ENCODE results near the gene GMEB2.
"Not testable (repeated sequence)": the region's sequence is repeated elsewhere in the genome, so short reads cannot be mapped to it uniquely, and the experiment has no call there.

GMEB2 gene

DNA sequence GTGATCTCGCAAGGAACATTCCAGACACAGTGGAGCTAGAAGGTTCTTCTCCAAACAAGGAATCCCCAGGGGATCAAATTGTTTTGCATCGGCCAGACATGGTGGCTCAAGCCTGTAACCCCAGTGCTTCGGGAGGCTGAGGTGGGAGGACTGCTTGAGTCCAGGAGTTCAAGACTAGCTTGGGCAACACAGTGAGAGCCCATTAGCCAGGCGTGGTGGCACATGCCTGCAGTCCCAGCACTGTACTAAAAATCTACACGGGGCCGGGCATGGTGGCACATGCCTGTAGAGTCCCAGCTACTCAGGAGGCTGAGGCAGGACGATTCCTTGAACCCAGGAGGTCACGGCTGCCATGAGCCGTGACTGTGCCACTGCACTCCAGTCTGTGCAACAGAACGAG is 15.3 kb downstream of the GMEB2 start:
- DNase-seq = no peak

DNA sequence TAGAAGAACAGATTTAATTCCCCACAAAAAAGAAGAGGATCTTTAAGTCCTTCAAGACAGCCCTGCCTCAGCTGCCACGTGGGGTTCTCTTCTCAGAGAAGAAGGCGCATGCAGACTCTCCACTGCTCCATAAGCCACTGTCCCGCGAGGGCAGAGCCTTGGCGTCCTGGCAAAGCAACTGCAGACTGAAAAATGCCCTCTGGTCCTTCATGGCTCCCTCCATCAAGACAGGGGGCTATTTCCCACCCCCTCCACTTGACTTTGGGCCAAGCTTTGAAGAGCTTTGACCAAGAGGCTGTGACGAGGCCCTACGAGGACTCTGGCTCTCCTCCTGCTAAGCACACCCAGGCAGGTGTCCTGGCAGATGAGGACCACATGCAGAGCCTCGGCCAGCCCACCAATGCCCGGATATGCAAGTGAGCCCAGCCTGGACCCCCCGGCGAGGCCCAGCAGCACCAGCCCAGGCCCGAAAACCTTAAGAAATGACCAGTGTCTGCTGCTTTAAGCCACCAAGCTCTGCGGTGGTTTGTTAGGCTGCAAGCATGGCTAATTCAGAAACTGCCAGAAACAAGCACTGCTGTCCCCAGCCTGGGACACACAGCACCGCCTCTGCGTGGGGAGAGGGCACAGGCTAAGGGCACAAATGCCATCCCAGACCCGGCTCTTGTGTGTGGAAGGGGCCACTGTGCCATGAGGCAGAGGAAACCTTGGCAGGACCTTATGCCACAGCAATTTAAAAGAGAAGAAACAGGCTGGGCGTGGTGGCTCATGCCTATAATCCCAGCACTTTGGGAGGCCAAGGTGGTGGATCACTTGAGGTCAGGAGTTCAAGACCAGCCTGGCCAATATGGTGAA is 16.1 kb downstream of the GMEB2 start:
- peak; percentile 54 for DNase-seq

DNA sequence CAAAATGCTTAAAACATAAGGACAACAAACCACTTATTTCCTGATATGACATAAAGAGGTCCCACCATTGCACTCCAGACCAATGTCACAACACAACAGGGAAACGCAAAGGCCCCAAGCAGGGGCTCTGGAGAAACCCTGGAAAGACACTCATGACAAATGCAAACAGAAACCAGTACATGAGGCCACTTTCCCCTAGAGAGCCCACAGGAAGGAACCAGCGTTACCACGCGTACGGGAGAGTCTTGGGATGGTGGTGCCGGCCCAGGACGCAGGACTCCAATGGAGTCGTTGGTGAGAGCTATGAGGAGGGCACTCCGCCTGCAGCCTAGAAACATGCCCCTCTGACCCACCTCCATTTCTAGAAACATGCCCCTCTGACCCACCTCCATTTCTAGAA is 20.2 kb downstream of the GMEB2 start:
- DNase-seq = no peak

DNA sequence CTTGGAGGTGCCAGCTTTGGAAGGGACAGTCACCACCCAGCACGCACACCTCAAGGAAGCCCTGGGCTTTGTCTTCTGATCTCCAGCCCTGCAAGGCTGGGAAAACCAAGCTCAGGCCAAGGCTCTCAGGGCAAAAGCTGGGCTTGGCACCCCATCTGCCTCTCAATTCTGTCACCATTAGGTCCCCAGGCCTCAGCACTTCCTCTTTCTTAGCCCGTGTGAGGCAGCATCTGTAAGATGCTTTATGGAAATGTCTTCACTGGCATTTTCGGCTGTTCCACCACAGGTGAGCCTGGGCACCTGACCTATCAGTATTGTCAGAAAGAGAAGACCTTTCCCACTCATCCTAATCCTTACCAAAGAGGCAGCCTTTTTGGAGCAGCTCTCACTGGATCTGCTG is 24.6 kb downstream of the GMEB2 start:
- no peak for DNase-seq

DNA sequence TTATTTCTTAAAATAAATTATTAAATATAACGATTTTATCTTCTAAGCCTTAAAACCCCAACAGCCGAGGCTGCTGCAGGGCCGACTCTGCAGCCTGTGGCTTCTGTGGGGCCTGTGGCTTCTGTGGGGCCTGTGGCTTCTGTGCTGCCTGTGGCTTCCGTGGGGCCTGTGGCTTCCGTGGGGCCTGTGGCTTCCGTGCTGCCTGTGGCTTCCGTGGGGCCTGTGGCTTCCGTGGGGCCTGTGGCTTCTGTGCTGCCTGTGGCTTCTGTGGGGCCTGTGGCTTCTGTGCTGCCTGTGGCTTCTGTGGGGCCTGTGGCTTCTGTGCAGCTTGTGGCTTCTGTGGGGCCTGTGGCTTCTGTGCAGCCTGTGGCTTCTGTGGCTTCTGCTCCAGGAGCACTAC is 25.2 kb downstream of the GMEB2 start:
- not testable (repeated sequence) for DNase-seq

DNA sequence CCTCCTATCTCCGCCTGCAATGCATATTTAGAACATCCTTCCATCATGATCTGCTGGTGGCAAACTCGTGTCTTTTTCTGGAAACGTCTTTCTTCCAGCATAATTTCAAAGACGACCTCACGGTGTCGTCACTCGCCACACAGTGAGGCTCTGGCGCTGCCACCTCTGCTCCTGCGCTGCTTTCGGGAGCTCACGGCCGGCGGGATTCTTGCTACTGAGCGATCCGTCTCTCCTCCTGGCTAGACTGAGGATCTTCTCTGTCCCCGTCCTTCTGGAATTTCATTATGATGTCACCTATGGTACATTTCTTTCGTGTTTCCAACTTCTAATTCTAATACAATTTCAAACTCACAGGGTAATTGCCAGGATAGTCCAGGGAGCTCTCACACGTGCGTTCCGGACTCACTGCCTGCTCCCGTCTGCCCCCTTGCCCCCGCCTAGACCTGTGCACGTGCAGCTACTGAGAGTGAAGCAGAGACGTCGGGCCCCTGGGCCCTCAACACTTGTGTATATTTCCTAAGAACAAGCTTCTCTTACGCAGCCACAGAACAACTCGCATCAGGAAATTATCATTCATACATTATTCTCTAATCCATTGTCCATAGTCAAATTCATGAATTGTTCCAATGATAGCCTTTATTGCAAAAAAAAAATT is 27.4 kb downstream of the GMEB2 start:
- no peak for DNase-seq

DNA sequence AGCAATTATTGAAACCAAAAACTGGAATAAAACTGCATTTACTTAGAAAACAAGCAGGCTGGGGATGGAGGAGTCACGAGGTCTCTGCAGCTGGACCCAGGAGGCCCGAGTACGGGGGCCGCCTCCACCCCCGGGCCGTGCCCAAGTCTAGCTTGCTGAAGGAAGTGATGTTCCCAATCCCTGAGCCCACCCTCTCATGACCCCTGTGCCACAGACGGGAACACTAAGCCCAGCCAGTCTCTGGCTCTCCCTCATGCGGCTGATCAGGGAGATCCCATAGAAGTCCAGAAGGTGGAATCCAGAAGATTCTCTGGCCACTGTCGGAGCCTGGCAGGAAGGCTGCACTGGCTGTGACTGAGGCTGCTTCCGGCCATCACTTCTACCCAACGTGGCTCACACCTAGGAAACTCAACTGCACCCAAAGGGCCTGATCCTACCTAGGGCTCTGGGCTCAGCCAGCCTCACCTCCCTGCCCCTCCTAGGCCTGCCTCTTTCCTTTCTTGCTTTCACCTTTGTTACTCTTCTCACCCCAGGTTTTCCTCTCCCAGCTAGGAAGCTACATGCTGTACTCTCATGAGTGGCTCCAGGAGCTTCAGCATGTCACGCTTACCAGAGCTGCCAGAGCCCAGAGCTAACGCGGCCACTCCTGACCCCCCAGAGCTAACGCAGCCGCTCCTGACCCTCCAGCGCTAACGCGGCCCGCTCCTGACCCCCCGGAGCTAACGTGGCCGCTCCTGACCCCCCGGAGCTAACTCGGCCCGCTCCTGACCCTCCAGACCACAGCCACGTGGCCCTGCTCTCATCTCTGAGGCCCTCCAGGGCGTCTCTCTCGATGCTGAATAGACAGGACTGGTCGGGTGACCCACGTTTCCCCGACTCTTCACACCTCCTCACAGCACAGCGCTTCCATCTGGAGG is 28.2 kb downstream of the GMEB2 start:
- no peak for DNase-seq

DNA sequence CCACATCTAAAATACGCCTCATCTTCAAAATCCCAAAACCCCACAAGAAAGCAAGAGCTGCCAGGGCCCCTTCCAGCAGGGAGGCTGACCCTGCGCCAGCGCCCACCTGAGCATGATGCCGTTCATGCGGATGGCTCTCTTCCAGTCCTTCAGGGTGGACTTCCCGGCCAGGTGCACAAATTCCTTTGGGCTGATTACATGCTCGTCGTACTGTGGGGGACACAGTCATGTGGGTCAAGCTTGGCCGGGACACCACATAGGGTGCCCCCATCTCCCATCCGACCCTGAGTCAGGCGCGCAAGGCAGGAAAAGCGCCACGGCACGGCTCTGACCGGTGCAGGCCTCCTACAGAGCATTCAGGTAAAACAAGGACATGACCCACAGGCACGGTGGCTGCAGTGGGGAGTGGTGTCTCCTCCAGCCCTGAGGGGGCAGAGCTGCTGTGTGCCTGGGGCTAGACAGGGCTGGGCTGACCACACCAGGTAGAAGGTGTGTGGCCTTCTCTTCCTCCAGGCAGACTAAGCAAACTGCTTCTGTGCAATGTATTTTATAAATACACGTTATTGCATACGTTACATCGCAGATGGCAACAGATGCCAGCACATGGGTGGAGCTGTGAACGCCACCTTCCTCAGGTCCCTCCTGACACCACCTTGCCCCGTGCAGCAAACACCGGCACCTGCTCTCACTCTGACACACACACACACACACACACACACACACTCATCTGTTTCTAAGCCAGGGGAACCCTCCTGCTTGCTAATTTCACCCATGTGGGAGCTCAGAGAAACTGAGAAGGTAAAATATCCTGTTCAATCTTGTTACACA is 29.0 kb downstream of the GMEB2 start:
- DNase-seq = no peak

DNA sequence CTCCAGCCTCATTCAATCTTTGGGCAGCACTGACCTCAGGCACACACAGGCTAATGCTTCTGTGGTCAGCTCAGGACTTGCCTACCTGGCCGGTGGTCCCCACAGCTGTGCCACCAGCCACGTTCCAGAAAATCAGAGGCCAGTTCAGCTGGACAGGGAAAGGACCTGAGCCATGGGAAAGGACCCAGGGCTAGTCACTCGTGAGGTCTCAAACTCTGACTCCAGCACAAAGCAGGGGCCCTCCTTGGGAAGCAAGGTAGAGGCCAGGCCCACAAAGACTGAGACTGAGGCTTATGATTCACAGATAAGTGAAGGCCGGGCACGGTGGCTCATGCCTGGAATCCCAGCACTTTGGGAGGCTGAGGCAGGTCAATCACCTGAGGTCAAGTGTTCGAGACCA is 30.5 kb downstream of the GMEB2 start:
- DNase-seq = no peak

DNA sequence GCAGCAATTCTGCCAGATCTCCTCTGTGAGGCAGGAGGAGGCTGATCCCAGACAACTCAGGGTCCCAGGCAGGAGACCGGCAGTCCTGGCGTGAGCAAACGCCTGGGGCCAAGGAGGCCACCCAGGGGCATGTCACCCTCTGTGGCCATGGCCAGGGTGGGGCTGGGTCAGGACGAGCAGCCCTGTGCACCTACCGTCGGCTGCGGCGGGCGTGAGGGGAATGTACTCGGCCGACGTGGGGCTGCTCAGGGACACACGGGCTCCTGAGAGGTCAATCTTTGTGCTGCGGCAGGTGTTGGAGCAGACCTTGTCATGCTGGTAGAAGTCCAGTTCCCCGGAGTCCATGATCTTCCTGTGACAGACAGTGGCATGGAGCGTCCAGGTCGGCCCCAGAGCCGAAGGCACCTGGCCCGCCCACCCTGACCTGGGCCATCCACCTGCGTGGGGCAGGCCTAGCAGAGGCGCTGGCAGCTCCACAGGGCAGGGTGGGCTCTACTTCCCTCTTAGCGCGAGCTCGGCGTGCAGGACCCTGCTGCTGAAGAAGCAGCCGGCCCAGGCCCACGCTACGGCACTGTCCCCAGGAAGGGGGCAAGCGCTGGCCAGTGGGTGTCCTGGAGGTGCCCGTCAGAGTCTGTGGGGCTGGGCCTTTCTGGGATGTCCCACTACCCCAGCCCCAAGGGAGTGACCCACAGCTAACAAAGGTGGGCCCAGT is 31.3 kb downstream of the GMEB2 start:
- DNase-seq = no peak

DNA sequence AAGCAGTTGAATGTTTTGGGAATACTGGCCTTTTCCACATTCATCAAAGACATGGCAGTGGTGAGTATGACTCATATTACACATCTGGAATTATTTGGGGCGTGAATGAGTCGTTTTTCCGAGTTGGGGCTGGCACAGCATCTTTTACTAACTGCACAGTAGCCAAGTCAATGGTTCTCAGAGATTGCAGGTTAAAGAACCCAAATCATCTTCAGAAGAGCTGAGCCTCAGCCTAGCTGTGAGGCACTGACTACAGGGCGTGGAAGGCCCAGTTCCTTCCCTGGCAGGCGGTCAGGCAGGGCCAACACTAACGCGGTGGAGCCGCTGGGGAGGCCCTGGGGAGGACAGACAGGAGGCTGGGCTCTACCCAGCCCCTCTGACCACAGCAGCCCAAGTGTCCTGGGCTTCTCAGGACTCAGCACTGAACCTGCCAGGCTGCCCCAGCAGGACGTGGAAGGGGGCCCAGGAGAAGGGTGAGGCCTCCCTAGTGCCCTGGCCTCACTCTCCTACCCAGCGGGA is 32.8 kb downstream of the GMEB2 start:
- DNase-seq = no peak

DNA sequence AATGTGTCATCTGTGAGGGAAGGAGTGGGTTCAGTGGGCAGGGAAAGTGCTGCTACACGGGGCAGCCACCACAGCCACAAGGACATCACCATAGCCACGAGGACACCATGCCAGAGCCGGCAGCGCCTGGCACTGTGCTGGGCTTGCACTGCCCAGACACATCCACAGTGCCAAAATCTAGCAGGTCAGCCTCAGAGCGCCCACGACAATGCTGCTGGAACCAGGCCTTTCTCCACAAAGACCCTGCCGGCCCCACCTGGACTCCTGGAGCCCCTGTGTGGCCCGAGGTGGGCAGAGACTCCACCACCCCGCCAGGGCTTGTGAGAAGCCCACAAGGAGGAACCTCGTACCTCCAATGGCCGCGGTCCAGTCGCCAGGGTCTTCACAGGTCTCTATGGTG is 34.2 kb downstream of the GMEB2 start:
- no peak for DNase-seq

DNA sequence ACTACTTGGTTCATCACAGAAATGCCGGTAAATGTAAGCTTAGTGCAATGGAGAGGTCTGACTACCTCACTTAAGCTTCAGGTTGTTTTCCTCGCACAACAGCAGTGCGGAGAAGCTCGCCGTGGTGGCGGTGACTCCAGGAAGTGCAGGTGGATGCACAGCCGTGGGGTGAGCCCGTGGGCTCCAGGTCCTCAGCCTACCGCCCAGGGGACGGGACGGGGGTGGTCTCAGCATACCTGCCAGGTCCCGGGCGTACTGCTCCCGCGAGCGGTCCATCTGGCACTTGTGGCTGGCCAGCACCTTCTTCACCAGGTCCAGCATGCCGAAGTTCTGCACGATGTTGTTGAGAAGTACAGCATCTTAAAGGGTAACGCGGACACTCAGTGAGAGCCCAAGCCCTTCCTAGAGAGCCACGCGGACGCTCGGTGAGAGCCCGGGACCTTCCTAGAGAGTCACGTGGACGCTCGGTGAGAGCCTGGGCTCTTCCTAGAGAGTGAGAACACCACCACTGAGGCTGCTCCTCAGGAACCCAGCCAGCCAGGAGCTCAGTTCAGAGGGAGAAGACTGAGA is 35.0 kb downstream of the GMEB2 start:
- DNase-seq = no peak

DNA sequence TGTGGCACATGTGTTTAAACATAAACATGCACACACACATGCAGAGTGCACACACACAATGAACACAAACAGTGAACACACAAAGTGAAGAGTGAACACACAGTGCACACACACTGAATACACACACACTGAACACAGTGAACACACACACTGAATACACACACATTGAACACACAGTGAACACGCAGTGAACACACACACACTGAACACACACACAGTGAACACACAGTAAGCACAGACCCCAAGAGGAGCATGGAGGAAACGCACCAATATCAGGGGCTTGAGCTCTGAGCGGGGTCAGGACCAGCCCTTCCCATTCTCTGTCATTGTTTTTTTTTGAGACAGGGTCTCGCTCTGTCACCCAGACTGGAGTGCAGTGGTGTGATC is 35.8 kb downstream of the GMEB2 start:
- DNase-seq = no peak

DNA sequence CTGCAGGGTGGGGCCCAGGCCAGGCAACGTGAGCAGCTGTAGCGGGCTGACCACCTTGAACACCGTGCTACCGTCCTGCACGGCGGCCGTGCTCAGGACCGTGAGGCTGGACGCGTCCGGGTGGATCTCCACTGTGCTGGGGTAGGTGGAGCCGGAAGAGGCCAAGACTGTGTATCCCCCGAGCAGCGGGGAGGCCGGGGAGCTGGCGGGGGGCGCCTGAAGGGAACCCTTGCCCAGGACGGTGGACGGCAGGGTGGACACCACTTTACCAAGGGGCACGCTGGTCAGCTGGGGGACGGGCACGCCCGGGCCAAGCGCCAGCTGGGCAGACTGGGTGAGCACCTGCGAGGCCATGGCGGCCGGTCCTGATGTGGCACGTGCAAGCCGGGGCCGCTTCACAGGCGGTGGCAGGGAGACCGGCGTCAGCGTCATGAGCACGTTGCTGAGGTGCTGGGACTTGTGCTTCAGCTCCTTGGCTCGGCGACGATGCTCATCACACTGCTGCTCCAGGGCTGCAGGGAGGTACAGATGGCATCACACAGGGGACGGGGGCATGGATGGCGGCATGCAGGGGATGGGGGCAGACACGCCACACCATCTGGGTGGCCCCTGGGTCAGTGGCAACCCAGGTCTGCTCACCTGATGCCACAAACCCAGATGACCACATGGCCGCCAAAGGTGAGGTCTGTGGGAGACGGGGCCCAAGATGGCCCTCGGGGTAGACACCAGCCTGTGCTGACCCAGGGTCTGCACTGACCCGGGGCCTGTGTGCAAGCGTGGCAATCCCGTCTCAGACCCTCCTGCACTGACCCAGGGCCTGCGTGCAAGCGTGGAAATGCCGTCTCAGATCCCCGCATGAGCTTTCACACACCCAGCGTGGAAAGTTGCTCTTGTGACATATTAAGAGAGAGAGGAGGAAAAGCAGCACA is 36.4 kb downstream of the GMEB2 start:
- DNase-seq = no peak

DNA sequence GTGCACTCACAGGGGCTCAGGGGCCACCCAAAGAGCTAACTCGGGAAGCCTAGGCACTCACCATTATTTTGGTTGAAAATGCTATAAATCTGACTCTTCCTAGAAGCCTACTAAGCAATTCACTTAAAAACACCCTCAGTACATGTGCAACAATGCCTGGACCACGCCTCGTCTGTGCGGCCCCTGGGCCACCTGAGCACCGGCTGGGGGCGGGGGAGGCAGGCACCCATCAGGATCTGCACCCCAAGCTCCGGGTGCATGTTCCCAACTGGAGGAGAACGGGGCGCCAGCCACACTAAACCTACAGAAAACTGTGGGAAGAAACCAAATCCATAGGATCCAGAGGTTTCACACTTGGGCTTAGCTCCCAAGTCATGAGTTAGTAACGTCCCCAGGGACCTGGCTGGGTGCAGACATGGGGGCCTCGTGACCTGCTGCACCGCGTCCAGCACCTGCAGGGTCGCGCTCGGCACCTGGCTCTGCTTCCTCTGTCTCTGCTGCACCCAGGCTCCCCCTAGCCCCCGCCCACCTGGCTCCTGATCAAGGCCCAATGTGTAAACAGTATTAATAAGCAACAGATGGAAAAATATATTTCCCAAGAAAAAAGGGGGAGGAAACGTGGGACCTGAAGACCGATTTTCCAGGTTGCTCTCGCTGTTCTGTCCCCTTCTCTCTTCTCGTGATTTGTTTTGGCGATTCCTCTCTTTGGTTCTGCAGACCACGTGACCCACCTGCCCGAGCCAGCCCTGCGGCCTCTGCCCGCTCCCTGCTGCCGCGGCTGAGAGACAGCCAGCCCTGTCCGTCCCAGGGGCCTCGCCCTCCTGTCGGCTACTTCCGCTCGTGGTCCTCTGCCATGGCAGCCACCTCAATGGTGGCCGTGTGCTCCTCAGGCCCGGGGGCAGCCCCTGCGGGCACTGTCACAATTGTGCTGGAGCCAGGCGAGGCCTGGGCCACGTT is 37.4 kb downstream of the GMEB2 start:
- no peak for DNase-seq

DNA sequence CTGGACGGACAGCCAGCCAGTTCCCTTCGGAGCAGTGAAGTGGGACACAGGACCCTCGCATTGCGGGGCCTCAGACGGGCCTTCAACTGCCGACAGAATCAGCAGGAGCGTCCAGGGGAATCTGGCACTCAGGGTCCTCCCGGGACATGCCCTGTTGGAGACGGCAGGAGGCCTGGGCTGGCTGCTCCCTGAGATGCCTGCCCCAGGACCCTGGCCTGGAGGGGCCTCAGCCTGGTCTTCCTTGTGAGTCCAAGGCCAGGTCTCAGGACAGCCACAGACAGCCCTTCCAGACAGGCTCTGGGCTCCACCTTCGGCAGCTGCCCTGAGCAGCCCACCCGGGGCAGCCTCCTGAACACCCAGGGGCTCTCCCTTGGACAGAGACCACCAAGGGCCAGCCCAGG is 38.3 kb downstream of the GMEB2 start:
- DNase-seq = no peak

DNA sequence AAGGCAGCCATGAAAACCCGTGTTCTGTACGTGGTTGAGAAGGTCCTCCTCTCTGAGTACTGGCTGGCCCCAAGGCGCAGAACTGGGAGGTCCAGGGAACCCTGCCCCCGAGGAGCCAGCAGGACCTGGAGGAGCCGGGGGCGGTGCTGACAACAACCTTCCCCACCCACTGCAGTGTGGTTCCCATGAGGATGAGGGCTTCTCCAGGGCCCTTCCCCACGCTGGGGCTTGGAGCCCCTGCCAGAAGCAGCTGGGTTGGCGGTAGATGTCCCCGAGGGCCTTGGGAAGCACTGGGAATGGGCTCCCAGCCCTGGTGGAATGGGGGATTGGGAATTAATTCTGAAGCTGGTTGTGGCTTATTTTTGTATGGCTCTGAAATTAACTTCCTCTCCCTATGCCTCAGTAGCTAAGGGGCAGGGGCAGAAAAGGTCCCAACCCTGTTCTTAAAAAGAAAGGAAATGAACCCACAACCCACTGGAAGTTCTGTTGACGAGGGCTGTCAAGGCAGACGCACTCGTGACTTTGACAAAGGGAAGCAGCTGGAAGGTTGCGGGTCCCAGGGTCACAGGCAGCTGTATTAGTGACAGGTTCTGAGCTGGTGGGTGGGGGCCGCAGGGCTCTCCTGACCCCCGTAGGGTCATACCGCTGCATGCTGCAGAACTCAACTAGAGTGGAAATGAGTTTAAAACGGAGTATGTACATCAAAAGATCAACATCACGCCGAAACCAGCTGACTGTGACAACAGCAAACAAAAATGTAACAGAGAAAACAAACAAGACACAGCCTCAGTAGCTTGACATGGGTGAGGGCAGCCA is 38.9 kb downstream of the GMEB2 start:
- no peak for DNase-seq

All from DMS79 (cell line).